Activated CD8-positive, alpha-beta T cell treated with anti-CD3 and anti-CD28 coated beads for 36 hours (primary cell): ENCODE data around the gene TEX264. TPM values are rescaled to one million over a fixed set of nuclear protein-coding genes. Genes with fewer than 3 reads are reported as not detected.

Experiments
- ATAC-seq: fragments of 200-7000 bp; cut with Tn5 transposase; one replicate; pipeline ENCODE4 v1.10.0; 2021; ENCODE audit warnings: mild to moderate bottlenecking, moderate library complexity
- CTCF ChIA-PET: fragments of 350-600 bp; sonication (Branson Sonifier 250); formaldehyde crosslinking; loops from one replicate; lab custom pipeline; 2021; ENCODE audit warnings: antibody characterized with exemption; lab: Charles Lee
- POLR2A ChIA-PET: fragments of 350-600 bp; sonication (Branson Sonifier 250); formaldehyde crosslinking; loops from one replicate; lab custom pipeline; 2021; ENCODE audit warnings: antibody characterized with exemption; lab: Charles Lee
- DNase-seq: peaks from one replicate; pipeline ENCODE4 v3.0.0-alpha.2; 2020
- H3K27ac Mint-ChIP-seq: one replicate; pipeline ENCODE4 v1.8.0; 2021; ENCODE audit warnings: mild to moderate bottlenecking, mixed read lengths
- H3K27me3 Mint-ChIP-seq: one replicate; pipeline ENCODE4 v1.8.0; 2021; ENCODE audit warnings: mixed read lengths
- H3K36me3 Mint-ChIP-seq: one replicate; pipeline ENCODE4 v1.8.0; 2021; ENCODE audit warnings: low read depth, mixed read lengths
- H3K4me1 Mint-ChIP-seq: one replicate; pipeline ENCODE4 v1.8.0; 2021; ENCODE audit warnings: low read depth, mixed read lengths
- H3K4me3 Mint-ChIP-seq: one replicate; pipeline ENCODE4 v1.8.0; 2021; ENCODE audit warnings: mild to moderate bottlenecking, moderate library complexity, mixed read lengths
- H3K9me3 Mint-ChIP-seq: one replicate; pipeline ENCODE4 v1.8.0; 2021; ENCODE audit warnings: mixed read lengths
- CTCF ChIP-seq: fragments of 200-600 bp; IDR thresholded peaks from one replicate; pipeline ENCODE4 v1.8.0; 2022; ENCODE audit warnings: antibody characterized with exemption, mild to moderate bottlenecking
- intact Hi-C: fragments of 100-400 bp; cut with micrococcal nuclease; formaldehyde crosslinking; loops from one replicate; pipeline ENCODE4 v1.10.0; 2022
- total RNA-seq, 2 experiments: library from RNA; stranded (reverse); gene quantifications; one replicate each; pipeline ENCODE4 v1.2.3, GENCODE V29; 2021

The TEX264 gene
- total RNA-seq, 2 experiments from 2014 or later: 24.9 to 26.0 TPM

- DNase-seq (no peak), ATAC-seq (peak; percentile 57)
- ChIA-PET POLR2A (interaction anchor here (0.8 to 1.1 kb wide), 3 partner anchors 16 to 32 kb away, joined by 3 read pairs; no protein-coding TSS in a partner anchor), CTCF (interaction anchor here (0.6 to 6.6 kb wide), 4 partner anchors 11 to 71 kb away, joined by 3 to 41 read pairs (median 23); no protein-coding TSS in a partner anchor)
- Mint-ChIP-seq H3K9me3 (peaks cover 5% of the 10 kb centered on the region), H3K4me3 (peak overlapping the region; percentile 3), H3K36me3 (peaks cover 5% of the 10 kb centered on the region), H3K27ac (peak overlapping the region; percentile 84), H3K27me3 (peaks cover 1% of the 10 kb centered on the region), H3K4me1 (peaks cover 45% of the 10 kb centered on the region)
- TF ChIP-seq CTCF: no peak
- intact Hi-C loops: no loop called here
Measured at GRCh38 chr3:51729042-51729633, 58.1 kb downstream of the TEX264 start.

- H3K27ac Mint-ChIP-seq: peak overlapping the region; percentile 79
- POLR2A ChIA-PET: interaction anchor here (1.2 to 1.3 kb wide), 2 partner anchors 16 to 63 kb away, joined by 3 to 4 read pairs; no protein-coding TSS in a partner anchor
- intact Hi-C loops: no loop called here
- ATAC-seq (peak; percentile 60), DNase-seq (no peak)
- H3K4me3 Mint-ChIP-seq: peak overlapping the region; percentile 40
- H3K27me3 Mint-ChIP-seq: peaks cover 11% of the 10 kb centered on the region
- peaks cover 5% of the 10 kb centered on the region for H3K9me3 Mint-ChIP-seq
- H3K4me1 Mint-ChIP-seq: peaks cover 50% of the 10 kb centered on the region
- no peak for TF ChIP-seq CTCF
- peaks cover 5% of the 10 kb centered on the region for H3K36me3 Mint-ChIP-seq
- CTCF ChIA-PET: interaction anchor here (1.0 to 2.8 kb wide), 4 partner anchors 15 to 232 kb away, joined by 4 to 25 read pairs (median 6); no protein-coding TSS in a partner anchor
Measured at GRCh38 chr3:51733859-51734571, 63.0 kb downstream of the TEX264 start.

- ATAC-seq (peak; percentile 93), DNase-seq (peak; percentile 83)
- ChIA-PET CTCF (interaction anchor here (1.0 to 2.8 kb wide), 4 partner anchors 15 to 233 kb away, joined by 4 to 25 read pairs (median 6); no protein-coding TSS in a partner anchor), POLR2A (interaction anchor here (1.2 to 1.3 kb wide), 2 partner anchors 16 to 63 kb away, joined by 3 to 4 read pairs; no protein-coding TSS in a partner anchor)
- Mint-ChIP-seq H3K36me3 (peaks cover 5% of the 10 kb centered on the region), H3K4me1 (peaks cover 46% of the 10 kb centered on the region), H3K9me3 (peaks cover 5% of the 10 kb centered on the region), H3K27me3 (peaks cover 13% of the 10 kb centered on the region), H3K27ac (peak overlapping the region; percentile 79), H3K4me3 (peak overlapping the region; percentile 40)
- TF ChIP-seq CTCF: no peak
- intact Hi-C loops: no loop called here
Measured at GRCh38 chr3:51734572-51734907, 63.5 kb downstream of the TEX264 start.

DNA sequence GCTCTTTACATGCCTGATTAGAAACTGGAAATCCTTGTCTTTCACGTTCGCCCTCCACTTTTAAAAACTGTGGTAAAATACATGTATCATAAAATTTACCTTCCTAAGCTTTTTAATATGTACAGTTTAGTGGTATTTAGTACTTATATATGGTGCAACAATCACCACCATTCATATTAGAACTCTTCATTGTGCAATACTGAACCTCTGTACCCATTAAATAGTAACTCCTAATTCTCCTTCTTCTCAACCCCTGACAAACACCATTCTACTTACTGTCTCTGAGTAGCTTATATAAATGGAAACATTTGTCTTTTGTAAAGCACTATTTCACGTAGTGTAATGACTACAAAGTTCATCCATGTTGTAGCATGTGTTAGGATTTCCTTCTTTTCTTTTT lies 64.0 kb downstream of the TEX264 start:
- ChIA-PET POLR2A (interaction anchor here (1.2 to 1.3 kb wide), 2 partner anchors 15 to 62 kb away, joined by 3 to 4 read pairs; no protein-coding TSS in a partner anchor), CTCF (interaction anchor here (1.0 to 2.8 kb wide), 4 partner anchors 15 to 233 kb away, joined by 4 to 25 read pairs (median 6); no protein-coding TSS in a partner anchor)
- H3K4me1 Mint-ChIP-seq: peaks cover 42% of the 10 kb centered on the region
- DNase-seq: no peak
- H3K4me3 Mint-ChIP-seq: peak overlapping the region; percentile 40
- no peak for TF ChIP-seq CTCF
- H3K27ac Mint-ChIP-seq: peak overlapping the region; percentile 79
- peak; percentile 14 for ATAC-seq
- peaks cover 5% of the 10 kb centered on the region for H3K9me3 Mint-ChIP-seq
- intact Hi-C loops: no loop called here
- peaks cover 5% of the 10 kb centered on the region for H3K36me3 Mint-ChIP-seq
- H3K27me3 Mint-ChIP-seq: peaks cover 18% of the 10 kb centered on the region
